BLaER1 treated with 17β-estradiol and CSF1 and Interleukin-3, amounts not matched to agents 10 nM and 100 nM (cell line): Measurements from ENCODE around the gene PRUNE2.

ENCODE experiments used
- H3K27ac ChIP-seq, 11 experiments: shearing (Covaris generic); formaldehyde crosslinking; 2 replicates each; pipeline ENCODE4 v1.8.1; 2022
- H3K27me3 ChIP-seq, 11 experiments: shearing (Covaris generic); formaldehyde crosslinking; 2 replicates each; pipeline ENCODE4 v1.8.1; 2022
- H3K36me3 ChIP-seq, 11 experiments: shearing (Covaris generic); formaldehyde crosslinking; 2 replicates each; pipeline ENCODE4 v1.8.1; 2022
- H3K4me1 ChIP-seq, 10 experiments: shearing (Covaris generic); formaldehyde crosslinking; 2 replicates each; pipeline ENCODE4 v1.8.1; 2022
- H3K4me2 ChIP-seq, 11 experiments: shearing (Covaris generic); formaldehyde crosslinking; 2 replicates each; pipeline ENCODE4 v1.8.1; 2022
- H3K4me3 ChIP-seq, 10 experiments: shearing (Covaris generic); formaldehyde crosslinking; 2 replicates each; pipeline ENCODE4 v1.8.1; 2022
- H3K9ac ChIP-seq, 11 experiments: shearing (Covaris generic); formaldehyde crosslinking; 2 replicates each; pipeline ENCODE4 v1.8.1; 2022
- H3K9me3 ChIP-seq, 11 experiments: shearing (Covaris generic); formaldehyde crosslinking; replicated peaks in 1 of 11; 2 replicates each; pipeline ENCODE4 v1.8.1; 2022
- H4K20me1 ChIP-seq, 11 experiments: shearing (Covaris generic); formaldehyde crosslinking; 2 replicates each; pipeline ENCODE4 v1.8.1; 2022
- Cebpa-rat ChIP-seq, 11 experiments: shearing (Covaris generic); IDR thresholded peaks; 2 replicates each; pipeline ENCODE4 v1.8.1; 2022

Gene PRUNE2

GRCh38 chr9:76856016-76856415 lies 49.9 kb downstream of the PRUNE2 start:
- no peak overlapping the region for H3K9ac ChIP-seq

DNA sequence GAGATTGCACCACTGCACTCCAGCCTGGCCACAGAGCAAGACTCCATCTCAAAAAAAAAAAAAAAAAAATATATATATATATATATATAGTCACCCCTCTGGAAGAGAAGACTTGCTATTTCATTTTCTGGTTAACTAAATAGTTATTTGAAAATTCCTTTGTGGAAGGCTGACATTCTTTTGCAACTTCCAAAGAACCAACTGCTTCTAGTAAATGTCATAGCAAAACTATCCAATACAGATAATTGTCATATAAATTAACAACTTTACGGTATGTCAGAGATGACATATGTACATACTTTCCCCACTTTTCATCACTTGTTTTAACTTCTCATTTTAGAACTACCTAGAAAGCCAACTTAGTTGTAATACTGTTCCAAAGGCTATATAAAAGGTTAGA lies 50.9 kb downstream of the PRUNE2 start:
- Histone ChIP-seq H4K20me1 (no peaks in the 10 kb centered on the region), H3K4me2 (no peak overlapping the region), H3K4me3 (no peak overlapping the region), H3K27ac (no peak overlapping the region), H3K36me3 (no peaks in the 10 kb centered on the region), H3K9ac (no peak overlapping the region), H3K4me1 (no peaks in the 10 kb centered on the region), H3K27me3 (no peaks in the 10 kb centered on the region), H3K9me3 (0 out of 22 replicates have a peak, but pooled peaks cover 0 to 8% (median 0%) of the 10 kb centered on the region in 11 experiments)
- TF ChIP-seq Cebpa-rat (IDR thresholded peaks at IDR 0.05), result no peak

More at GRCh38 chr9:76856016-76856415, 49.9 kb downstream of the PRUNE2 start:
- Histone ChIP-seq H3K27me3 (no peaks in the 10 kb centered on the region), H3K36me3 (no peaks in the 10 kb centered on the region), H3K27ac (no peak overlapping the region), H3K4me1 (no peaks in the 10 kb centered on the region), H3K4me3 (no peak overlapping the region), H3K4me2 (no peak overlapping the region), H4K20me1 (no peaks in the 10 kb centered on the region), H3K9me3 (0 out of 22 replicates have a peak, but pooled peaks cover 0 to 8% (median 0%) of the 10 kb centered on the region in 11 experiments)
- TF ChIP-seq Cebpa-rat (IDR thresholded peaks at IDR 0.05), result no peak

- Histone ChIP-seq H3K4me2 (no peak overlapping the region), H3K4me3 (no peak overlapping the region), H4K20me1 (no peaks in the 10 kb centered on the region), H3K9me3 (no peaks in the 10 kb centered on the region), H3K9ac (no peak overlapping the region), H3K36me3 (no peaks in the 10 kb centered on the region), H3K4me1 (no peaks in the 10 kb centered on the region), H3K27ac (no peak overlapping the region), H3K27me3 (no peaks in the 10 kb centered on the region)
- TF ChIP-seq Cebpa-rat (IDR thresholded peaks at IDR 0.05), result no peak
These were observed 53.9 kb downstream of the PRUNE2 start for GRCh38 chr9:76852026-76852425.

- no peak overlapping the region for H3K4me2 ChIP-seq
- H3K9ac ChIP-seq, result no peak overlapping the region
- no peaks in the 10 kb centered on the region for H3K4me1 ChIP-seq
- no peak overlapping the region for H3K4me3 ChIP-seq
- no peak overlapping the region for H3K27ac ChIP-seq
- H3K36me3 ChIP-seq, result no peaks in the 10 kb centered on the region
- no peak for TF ChIP-seq Cebpa-rat (IDR thresholded peaks at IDR 0.05)
- H4K20me1 ChIP-seq, result no peaks in the 10 kb centered on the region
- no peaks in the 10 kb centered on the region for H3K27me3 ChIP-seq
- no peaks in the 10 kb centered on the region for H3K9me3 ChIP-seq
These were observed 59.6 kb downstream of the PRUNE2 start for GRCh38 chr9:76846297-76846696.

DNA sequence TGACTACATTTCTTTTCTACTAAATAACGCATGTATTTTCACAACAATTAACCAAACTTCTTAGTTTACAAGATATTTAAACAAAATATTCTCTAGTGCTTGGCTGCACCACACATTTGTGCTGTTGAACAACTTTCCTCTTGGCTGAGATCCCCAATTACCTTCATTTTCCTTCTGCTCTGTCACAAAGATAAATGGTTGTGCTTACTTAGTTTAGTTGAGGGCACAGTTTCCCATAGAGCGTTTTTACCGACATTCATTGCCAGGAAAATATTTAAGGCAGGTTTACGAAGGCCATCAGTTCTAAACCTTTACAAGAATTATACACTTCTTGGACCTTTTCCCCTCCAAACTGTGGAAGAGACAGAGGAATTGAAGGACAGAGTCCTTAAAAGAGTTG lies 60.7 kb downstream of the PRUNE2 start:
- Histone ChIP-seq H3K4me1 (no peaks in the 10 kb centered on the region), H3K4me3 (no peak overlapping the region), H4K20me1 (no peaks in the 10 kb centered on the region), H3K9me3 (no peaks in the 10 kb centered on the region), H3K27ac (no peak overlapping the region), H3K9ac (no peak overlapping the region), H3K4me2 (no peak overlapping the region), H3K36me3 (no peaks in the 10 kb centered on the region), H3K27me3 (no peaks in the 10 kb centered on the region)
- TF ChIP-seq Cebpa-rat (IDR thresholded peaks at IDR 0.05), result no peak

GRCh38 chr9:76835571-76836283 lies 70.2 kb downstream of the PRUNE2 start:
- H3K4me1 ChIP-seq, result no peaks in the 10 kb centered on the region
- no peak overlapping the region for H3K4me2 ChIP-seq
- no peaks in the 10 kb centered on the region for H3K36me3 ChIP-seq
- no peaks in the 10 kb centered on the region for H3K9me3 ChIP-seq
- TF ChIP-seq Cebpa-rat (IDR thresholded peaks at IDR 0.05), result no peak
- H3K27ac ChIP-seq, result no peak overlapping the region
- no peak overlapping the region for H3K4me3 ChIP-seq
- H4K20me1 ChIP-seq, result no peaks in the 10 kb centered on the region
- H3K9ac ChIP-seq, result no peak overlapping the region
- no peaks in the 10 kb centered on the region for H3K27me3 ChIP-seq

DNA sequence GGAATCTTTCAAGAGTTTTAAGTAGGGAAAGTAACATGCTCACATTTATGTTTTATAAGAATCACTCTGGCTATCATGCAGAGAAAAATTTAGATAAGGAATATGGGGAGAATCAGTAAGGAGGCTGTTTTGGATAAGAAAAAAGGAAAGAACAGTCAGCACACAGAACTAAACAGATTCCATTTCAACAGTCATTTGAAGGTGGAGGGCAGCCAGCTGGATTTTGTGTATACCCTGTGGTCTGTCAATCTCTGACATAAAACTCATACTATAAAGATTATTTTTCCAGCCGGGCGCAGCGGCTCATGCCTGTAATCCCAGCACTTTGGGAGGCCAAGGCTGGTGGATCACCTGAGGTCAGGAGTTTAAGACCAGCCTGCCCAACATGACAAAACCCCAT lies 77.5 kb downstream of the PRUNE2 start:
- Histone ChIP-seq H3K4me1 (no peaks in the 10 kb centered on the region), H3K4me3 (no peak overlapping the region)

DNA sequence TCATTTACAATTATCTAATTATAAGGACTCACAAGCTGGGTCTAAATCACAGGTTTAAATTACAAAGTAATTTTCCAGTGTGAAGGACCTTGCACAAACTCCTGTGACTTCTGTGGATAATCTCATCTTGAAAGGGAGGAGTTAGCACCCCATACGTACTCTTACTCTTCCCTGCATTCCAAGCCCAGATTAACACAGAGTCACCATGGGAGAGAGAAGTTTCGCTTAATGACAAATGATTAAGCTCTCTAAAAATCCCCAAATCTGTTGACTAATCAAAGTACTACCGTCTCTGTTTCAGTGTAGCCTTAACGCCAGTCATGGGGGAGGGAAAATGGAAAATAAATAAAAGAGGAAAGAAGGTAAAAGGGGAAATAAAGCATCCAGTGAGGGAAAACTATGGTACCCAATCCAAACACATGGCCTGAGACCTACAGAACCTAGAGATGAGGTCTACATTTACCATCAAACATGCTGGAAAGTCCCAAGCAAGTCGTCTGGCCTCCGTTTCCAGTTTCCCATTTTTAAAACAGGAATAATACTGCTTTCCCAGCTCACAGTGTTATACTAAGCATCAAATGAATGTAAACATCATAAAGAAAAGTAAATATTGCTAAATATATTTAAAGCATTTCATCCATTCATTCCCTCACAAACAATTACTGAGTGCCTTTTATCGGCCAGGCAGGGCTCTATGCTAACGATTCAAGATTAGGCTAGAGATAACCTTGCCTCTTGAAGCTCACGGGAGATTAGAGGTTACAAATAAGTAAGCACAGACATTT lies 78.4 kb downstream of the PRUNE2 start:
- Histone ChIP-seq H3K4me3 (no peak overlapping the region), H3K9ac (no peak overlapping the region), H3K4me1 (no peaks in the 10 kb centered on the region), H3K27ac (no peak overlapping the region), H3K4me2 (no peak overlapping the region), H3K36me3 (no peaks in the 10 kb centered on the region), H4K20me1 (no peaks in the 10 kb centered on the region), H3K9me3 (no peaks in the 10 kb centered on the region), H3K27me3 (no peaks in the 10 kb centered on the region)
- TF ChIP-seq Cebpa-rat (IDR thresholded peaks at IDR 0.05), result no peak

More for the DNA sequence above, 77.5 kb downstream of the PRUNE2 start:
- Histone ChIP-seq H3K9ac (no peak overlapping the region), H4K20me1 (no peaks in the 10 kb centered on the region), H3K36me3 (no peaks in the 10 kb centered on the region), H3K4me2 (no peak overlapping the region), H3K27me3 (no peaks in the 10 kb centered on the region), H3K27ac (no peak overlapping the region), H3K9me3 (no peaks in the 10 kb centered on the region)
- no peak for TF ChIP-seq Cebpa-rat (IDR thresholded peaks at IDR 0.05)

DNA sequence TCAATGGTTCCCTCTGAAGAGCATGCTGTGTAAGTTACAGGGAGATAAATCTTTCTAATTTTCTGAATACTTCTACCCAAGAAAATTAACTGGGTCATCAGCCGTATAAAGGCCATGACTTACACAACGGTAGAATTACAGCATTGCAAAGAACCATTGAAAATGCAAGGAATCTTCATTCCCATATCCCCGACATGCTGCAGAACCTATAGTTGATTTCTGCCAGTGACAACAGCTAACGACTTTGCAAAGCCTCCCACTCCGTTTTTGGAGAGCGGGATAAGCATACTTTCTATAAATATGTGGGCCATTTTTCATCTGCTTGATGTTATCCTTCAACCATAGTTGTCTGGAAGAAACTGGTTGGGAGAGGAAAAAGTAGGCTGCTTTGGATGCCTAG lies 85.5 kb downstream of the PRUNE2 start:
- H4K20me1 ChIP-seq, result no peaks in the 10 kb centered on the region
- H3K4me1 ChIP-seq, result no peaks in the 10 kb centered on the region
- no peak overlapping the region for H3K9ac ChIP-seq
- H3K36me3 ChIP-seq, result no peaks in the 10 kb centered on the region
- no peak overlapping the region for H3K4me3 ChIP-seq
- H3K27me3 ChIP-seq, result no peaks in the 10 kb centered on the region
- no peaks in the 10 kb centered on the region for H3K9me3 ChIP-seq
- H3K27ac ChIP-seq, result no peak overlapping the region
- H3K4me2 ChIP-seq, result no peak overlapping the region
- no peak for TF ChIP-seq Cebpa-rat (IDR thresholded peaks at IDR 0.05)

- Histone ChIP-seq H3K4me2 (no peak overlapping the region), H3K4me1 (no peaks in the 10 kb centered on the region), H3K36me3 (no peaks in the 10 kb centered on the region), H3K9ac (no peak overlapping the region), H3K27me3 (no peaks in the 10 kb centered on the region), H3K4me3 (no peak overlapping the region), H4K20me1 (no peaks in the 10 kb centered on the region), H3K9me3 (no peaks in the 10 kb centered on the region), H3K27ac (no peak overlapping the region)
- TF ChIP-seq Cebpa-rat (IDR thresholded peaks at IDR 0.05), result no peak
These were observed 87.6 kb downstream of the PRUNE2 start for GRCh38 chr9:76818271-76818670.
